HG03520 (cell line): ENCODE measurements around the gene TRUB1.

ENCODE experiments used
- ATAC-seq: cut with Tn5 transposase; IDR thresholded peaks from one replicate; pipeline ENCODE4 v1.9.1; 2021; ENCODE audit warnings: mild to moderate bottlenecking, moderate library complexity; ENCODE audit not compliant: unreplicated experiment

The TRUB1 gene

GRCh38 chr10:114973997-114974396 lies 36.0 kb downstream of the TRUB1 start:
- no peak for ATAC-seq

- no peak for ATAC-seq
Measured at GRCh38 chr10:114974625-114975024, 36.6 kb downstream of the TRUB1 start.

- no peak for ATAC-seq
Measured at GRCh38 chr10:114975091-114975490, 37.1 kb downstream of the TRUB1 start.

GRCh38 chr10:114982989-114983388 lies 45.0 kb downstream of the TRUB1 start:
- no peak for ATAC-seq

- no peak for ATAC-seq
Measured at GRCh38 chr10:114987995-114988394, 50.0 kb downstream of the TRUB1 start.

- no peak for ATAC-seq
Measured at GRCh38 chr10:114990586-114990985, 52.6 kb downstream of the TRUB1 start.

- ATAC-seq, result no peak
Measured at GRCh38 chr10:114990991-114991390, 53.0 kb downstream of the TRUB1 start.

- no peak for ATAC-seq
Measured at GRCh38 chr10:114992189-114992775, 54.3 kb downstream of the TRUB1 start.

- ATAC-seq, result no peak
Measured at GRCh38 chr10:114995468-114996247, 57.7 kb downstream of the TRUB1 start.

- no peak for ATAC-seq
Measured at GRCh38 chr10:114996542-114996941, 58.5 kb downstream of the TRUB1 start.

- no peak for ATAC-seq
Measured at GRCh38 chr10:114998993-114999392, 61.0 kb downstream of the TRUB1 start.

GRCh38 chr10:115001506-115002381 lies 63.7 kb downstream of the TRUB1 start:
- ATAC-seq, result peak; percentile 45

- ATAC-seq, result no peak
Measured at GRCh38 chr10:115003396-115003795, 65.4 kb downstream of the TRUB1 start.

- no peak for ATAC-seq
Measured at GRCh38 chr10:115004236-115004862, 66.4 kb downstream of the TRUB1 start.

- ATAC-seq, result no peak
Measured at GRCh38 chr10:115005771-115006170, 67.8 kb downstream of the TRUB1 start.

GRCh38 chr10:115018185-115018931 lies 80.4 kb downstream of the TRUB1 start:
- no peak for ATAC-seq

- ATAC-seq, result no peak
Measured at GRCh38 chr10:115020449-115020848, 82.5 kb downstream of the TRUB1 start.

- ATAC-seq, result peak; percentile 44
Measured at GRCh38 chr10:115022733-115023132, 84.7 kb downstream of the TRUB1 start.

- ATAC-seq, result no peak
Measured at GRCh38 chr10:115023715-115024114, 85.7 kb downstream of the TRUB1 start.

- no peak for ATAC-seq
Measured at GRCh38 chr10:115024371-115024770, 86.4 kb downstream of the TRUB1 start.
